B cell (primary cell): ENCODE data around the gene NEK8.

Experiments used
- CTCF ChIP-seq: fragments of 200-600 bp; IDR thresholded peaks from one replicate; pipeline ENCODE4 v1.8.0; 2022; ENCODE audit warnings: antibody characterized with exemption, mild to moderate bottlenecking
- EZH2 ChIP-seq: IDR thresholded peaks from 2 replicates; pipeline ENCODE4 v1.6.1; 2012; ENCODE audit warnings: borderline replicate concordance, low read depth, mild to moderate bottlenecking, moderate library complexity, low read length; ENCODE audit not compliant: insufficient read depth, poor library complexity, severe bottlenecking

GRCh38 chr17:28686296-28686695 is 42.3 kb upstream of the NEK8 start:
- TF ChIP-seq EZH2 (no peak), CTCF (no peak)
